Left lung (tissue), 10 donors: ENCODE data around the gene GPSM1. TPM values are rescaled to one million over a fixed set of nuclear protein-coding genes. Genes with fewer than 3 reads are reported as not detected.

ENCODE experiments used
- ATAC-seq: fragments of 200-7000 bp; cut with Tn5 transposase; one replicate; pipeline ENCODE4 v1.9.1; 2020; ENCODE audit warnings: moderate library complexity
- DNase-seq, 4 donors: peaks; one replicate each; pipeline ENCODE4 v3.0.0-alpha.2; 2013 to 2020
- H3K27ac ChIP-seq, 2 donors: fragments of 200-600 bp; sonication (generic) in 1 of 2; one replicate each; pipeline versions ENCODE4 v1.5.0 to v1.8.0; 2020 to 2021
- H3K27me3 ChIP-seq, 2 donors: fragments of 200-600 bp; sonication (generic) in 1 of 2; one replicate each; pipeline versions ENCODE4 v1.5.0 to v1.8.0; 2020 to 2021
- H3K36me3 ChIP-seq, 2 donors: fragments of 200-600 bp; sonication (generic) in 1 of 2; one replicate each; pipeline versions ENCODE4 v1.5.0 to v1.8.0; 2020 to 2021
- H3K4me1 ChIP-seq, 2 donors: fragments of 200-600 bp; one replicate each; pipeline ENCODE4 v1.8.0; 2021
- H3K4me3 ChIP-seq, 2 donors: fragments of 200-600 bp; sonication (generic) in 1 of 2; one replicate each; pipeline versions ENCODE4 v1.5.0 to v1.8.0; 2020 to 2021; ENCODE audit warnings: mild to moderate bottlenecking in 1 of 2
- H3K9me3 ChIP-seq, 2 donors: fragments of 200-600 bp; sonication (generic) in 1 of 2; one replicate each; pipeline versions ENCODE4 v1.5.0 to v1.8.0; 2020 to 2021
- intact Hi-C, 2 donors: fragments of 100-400 bp; cut with DNase I; formaldehyde crosslinking; loops; one replicate each; pipeline versions ENCODE4 v1.11.2 to v1.14.2; 2022
- polyA plus RNA-seq, 6 donors: library from polyadenylated mRNA; unstranded; fragments of 120-200 nt; gene quantifications; one replicate each; pipeline ENCODE4 v1.2.1, GENCODE V29; 2013; ENCODE audit not compliant: insufficient read length in 6 of 6
- total RNA-seq, 2 donors: library from RNA; stranded (reverse); fragmentation: NEBNext Ultra II Directional; extraction: Animal tissue kit (Norgen Biotek cat#: 25700); gene quantifications; one replicate each; pipeline ENCODE4 v1.2.1, GENCODE V29; 2021
- TF ChIP-seq, protein P1 (sequence below), 2 donors: fragments of 200-600 bp; sonication (generic) in 1 of 2; IDR thresholded peaks; one replicate each; pipeline versions ENCODE4 v1.5.0 to v1.8.0; 2021; ENCODE audit warnings: antibody characterized with exemption in 2 of 2
- donor health status: DM: no; HTN: yes; CAD: no.
- donor health status: DM: no; HTN: no; CAD: no.

Gene GPSM1
- total and polyA plus RNA-seq, 8 donors, result 21.7 to 84.3 (median 52.7) TPM

DNA sequence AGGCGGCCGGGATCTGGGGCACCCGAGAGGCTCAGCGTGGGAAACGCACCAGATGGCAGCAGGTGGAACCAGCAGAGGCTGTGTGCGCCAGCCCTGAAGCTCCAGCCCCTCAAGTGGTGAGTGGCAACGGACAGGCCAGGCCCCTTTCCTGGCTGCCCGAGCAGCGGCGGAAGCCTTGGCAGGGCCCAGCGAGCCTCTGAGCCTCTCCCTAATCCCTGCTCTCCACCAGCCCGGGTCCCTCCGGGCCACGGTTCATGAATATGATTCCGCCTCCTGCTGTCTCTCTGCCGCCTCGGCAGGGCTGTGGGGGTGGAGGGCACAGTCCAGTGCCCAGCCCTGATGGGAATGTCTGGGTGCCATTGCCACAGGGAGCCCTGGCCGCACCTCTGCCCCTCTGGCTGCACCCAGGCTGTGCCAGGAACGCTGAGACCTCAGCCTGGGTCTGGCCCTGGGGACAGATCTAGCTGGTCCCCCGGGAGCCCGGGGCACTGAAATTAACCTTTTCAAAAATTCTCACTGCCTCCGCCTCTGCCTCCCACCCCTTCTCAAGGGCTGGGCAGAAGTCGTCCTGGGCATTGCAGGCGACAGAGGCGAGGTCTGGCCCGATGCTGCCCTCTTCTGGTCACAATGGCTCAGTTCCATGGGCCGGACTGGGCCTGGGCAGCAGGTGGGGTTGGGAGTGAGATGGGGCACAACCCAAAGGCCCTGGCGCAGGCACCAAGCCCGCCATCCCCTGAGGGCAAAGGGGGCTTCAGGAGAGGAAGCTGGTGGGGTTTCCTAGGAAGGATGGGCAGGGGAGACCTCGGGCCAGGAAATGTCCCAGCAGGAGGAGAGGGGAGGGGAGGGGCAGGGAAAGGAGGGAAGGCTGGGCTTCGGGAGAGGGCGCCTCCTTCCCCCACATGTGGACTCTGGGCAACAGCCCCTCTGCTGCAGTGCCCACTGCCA is 43.8 kb upstream of the GPSM1 start:
- peaks cover 3 to 7% of the 10 kb centered on the region in 2 donors for H3K4me1 ChIP-seq
- ATAC-seq (peak; percentile 98), DNase-seq (peak; percentile 40 to 93 (median 78))
- H3K36me3 ChIP-seq, result no peaks in the 10 kb centered on the region
- H3K27me3 ChIP-seq, result peaks cover 0 to 69% of the 10 kb centered on the region in 2 donors
- H3K9me3 ChIP-seq, result no peaks in the 10 kb centered on the region
- H3K4me3 ChIP-seq, result peak overlapping the region in 1 of 2 donors; percentile 18
- TF ChIP-seq, protein P1, sequence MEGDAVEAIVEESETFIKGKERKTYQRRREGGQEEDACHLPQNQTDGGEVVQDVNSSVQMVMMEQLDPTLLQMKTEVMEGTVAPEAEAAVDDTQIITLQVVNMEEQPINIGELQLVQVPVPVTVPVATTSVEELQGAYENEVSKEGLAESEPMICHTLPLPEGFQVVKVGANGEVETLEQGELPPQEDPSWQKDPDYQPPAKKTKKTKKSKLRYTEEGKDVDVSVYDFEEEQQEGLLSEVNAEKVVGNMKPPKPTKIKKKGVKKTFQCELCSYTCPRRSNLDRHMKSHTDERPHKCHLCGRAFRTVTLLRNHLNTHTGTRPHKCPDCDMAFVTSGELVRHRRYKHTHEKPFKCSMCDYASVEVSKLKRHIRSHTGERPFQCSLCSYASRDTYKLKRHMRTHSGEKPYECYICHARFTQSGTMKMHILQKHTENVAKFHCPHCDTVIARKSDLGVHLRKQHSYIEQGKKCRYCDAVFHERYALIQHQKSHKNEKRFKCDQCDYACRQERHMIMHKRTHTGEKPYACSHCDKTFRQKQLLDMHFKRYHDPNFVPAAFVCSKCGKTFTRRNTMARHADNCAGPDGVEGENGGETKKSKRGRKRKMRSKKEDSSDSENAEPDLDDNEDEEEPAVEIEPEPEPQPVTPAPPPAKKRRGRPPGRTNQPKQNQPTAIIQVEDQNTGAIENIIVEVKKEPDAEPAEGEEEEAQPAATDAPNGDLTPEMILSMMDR (IDR thresholded peaks at IDR 0.05), result peak; percentile 78 to 91
- intact Hi-C loops, result no loop called here
- no peak overlapping the region for H3K27ac ChIP-seq

DNA sequence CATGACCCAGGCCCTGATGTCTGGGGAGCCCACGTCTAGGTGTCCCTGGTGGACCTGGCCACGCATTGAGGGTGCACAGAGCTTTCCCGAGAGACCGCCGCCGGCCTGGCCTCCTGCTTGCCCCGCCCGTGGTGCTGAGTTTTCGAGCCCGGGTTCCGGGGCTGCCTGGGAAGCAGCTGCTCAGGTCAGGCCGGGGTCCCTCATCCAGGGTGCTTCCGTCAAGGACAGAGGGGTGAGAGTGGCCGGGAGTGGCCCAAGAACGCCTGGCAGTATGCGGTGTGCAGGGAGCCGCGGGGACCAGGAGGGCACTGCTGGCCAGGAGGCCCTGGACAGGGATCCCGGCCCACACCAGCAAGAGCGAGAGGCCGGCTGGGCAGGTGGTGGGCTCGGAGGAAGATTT is 43.0 kb upstream of the GPSM1 start:
- TF ChIP-seq, protein P1 (IDR thresholded peaks at IDR 0.05), result no peak
- ATAC-seq (no peak), DNase-seq (peak in 1 of 4 donors; percentile 70)
- H3K4me1 ChIP-seq, result peaks cover 3 to 7% of the 10 kb centered on the region in 2 donors
- peaks cover 0 to 71% of the 10 kb centered on the region in 2 donors for H3K27me3 ChIP-seq
- no peaks in the 10 kb centered on the region for H3K9me3 ChIP-seq
- no peak overlapping the region for H3K27ac ChIP-seq
- no peaks in the 10 kb centered on the region for H3K36me3 ChIP-seq
- intact Hi-C loops, result no loop called here
- H3K4me3 ChIP-seq, result no peak overlapping the region

DNA sequence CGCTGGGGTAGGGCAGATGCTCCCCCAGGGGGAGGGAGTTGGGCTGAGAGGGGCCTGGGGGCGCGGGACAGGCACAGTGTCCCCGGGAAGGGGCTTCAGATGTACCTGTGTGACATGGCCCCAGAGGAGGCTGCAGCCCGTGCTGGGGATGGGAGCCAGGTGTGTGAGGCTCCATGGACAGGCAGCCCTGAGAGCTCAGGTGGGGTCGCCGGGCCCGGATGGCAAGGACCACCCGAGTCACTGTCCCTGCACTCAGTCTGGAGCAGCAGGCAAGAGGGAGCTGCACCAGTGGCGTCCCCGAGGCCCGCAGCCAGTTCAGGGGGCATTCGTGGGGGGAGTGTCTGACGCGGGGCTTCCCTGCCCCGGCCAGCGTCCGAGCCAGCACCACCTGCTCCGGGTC is 42.4 kb upstream of the GPSM1 start:
- intact Hi-C loops, result no loop called here
- Histone ChIP-seq H3K4me1 (peaks cover 3 to 7% of the 10 kb centered on the region in 2 donors), H3K36me3 (no peaks in the 10 kb centered on the region), H3K27me3 (peaks cover 0 to 77% of the 10 kb centered on the region in 2 donors), H3K27ac (no peak overlapping the region), H3K9me3 (no peaks in the 10 kb centered on the region), H3K4me3 (no peak overlapping the region)
- ATAC-seq (no peak), DNase-seq (peak in 1 of 4 donors; percentile 69)
- TF ChIP-seq, protein P1 (IDR thresholded peaks at IDR 0.05), result no peak

DNA sequence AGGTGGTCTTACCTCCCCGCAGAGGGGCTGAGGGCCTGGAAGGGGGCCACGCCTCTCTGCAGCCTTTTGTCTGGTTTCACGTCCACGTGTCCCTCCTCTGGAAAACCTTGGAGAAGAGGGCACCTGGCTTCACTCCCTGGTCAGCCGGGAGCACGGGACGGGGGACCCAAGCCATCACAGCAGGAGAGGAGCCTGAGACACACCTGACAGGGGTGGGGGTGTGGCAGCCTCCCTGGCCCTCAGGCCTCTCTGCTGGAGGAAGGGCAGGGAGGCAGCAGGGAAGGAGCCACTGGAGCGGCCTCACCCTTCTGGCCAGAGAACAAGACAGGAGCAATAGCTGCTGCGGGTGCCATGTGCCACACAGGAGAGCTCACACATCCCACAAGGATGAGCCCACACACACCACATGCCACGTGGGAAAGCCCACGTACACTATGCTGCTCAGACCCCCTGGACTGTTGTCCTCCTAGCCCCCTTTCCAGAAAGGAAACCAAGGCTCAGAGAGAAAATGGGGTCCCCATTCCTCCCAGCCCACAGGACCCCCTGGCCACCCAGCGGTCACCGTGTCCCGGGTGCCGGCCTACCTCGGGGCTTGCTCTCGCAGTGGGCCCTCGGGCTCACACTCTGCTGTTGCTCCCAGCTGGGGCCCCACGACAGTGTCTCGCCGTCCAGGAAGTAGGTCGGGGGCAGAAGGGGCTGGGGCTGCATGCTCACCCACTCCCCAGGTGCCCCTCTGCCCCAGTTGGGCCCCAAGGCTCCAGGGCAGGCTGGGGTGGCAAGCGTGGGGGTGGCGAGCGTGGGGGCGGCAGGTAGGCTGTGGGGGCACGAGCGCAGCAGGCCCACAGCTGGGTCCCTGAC is 41.6 kb upstream of the GPSM1 start:
- H3K27me3 ChIP-seq, result peaks cover 0 to 83% of the 10 kb centered on the region in 2 donors
- H3K36me3 ChIP-seq, result no peaks in the 10 kb centered on the region
- intact Hi-C loops, result no loop called here

More for the DNA sequence above, 41.6 kb upstream of the GPSM1 start:
- Histone ChIP-seq H3K9me3 (no peaks in the 10 kb centered on the region), H3K4me1 (peaks cover 3 to 7% of the 10 kb centered on the region in 2 donors), H3K27ac (no peak overlapping the region), H3K4me3 (no peak overlapping the region)
- TF ChIP-seq, protein P1 (IDR thresholded peaks at IDR 0.05), result no peak
- peak in 1 of 4 donors; percentile 63 for DNase-seq
- ATAC-seq, result no peak
